Activated naive CD4-positive, alpha-beta T cell treated with anti-CD3 and anti-CD28 coated beads, Interleukin-2, amount 50 U/mL, for 24 hours (primary cell): ENCODE measurements around the gene RNF6.
A peak's percentile ranks its signal among the peaks of the same experiment; 100 is the strongest.
"Not testable (repeated sequence)": the region's sequence is repeated elsewhere in the genome, so short reads cannot be mapped to it uniquely, and the experiment has no call there.

Experiments
- H3K27ac Mint-ChIP-seq: one replicate; pipeline ENCODE4 v1.8.0; 2021; ENCODE audit warnings: mild to moderate bottlenecking, mixed read lengths
- H3K27me3 Mint-ChIP-seq: one replicate; pipeline ENCODE4 v1.8.0; 2021; ENCODE audit warnings: mixed read lengths
- H3K36me3 Mint-ChIP-seq: one replicate; pipeline ENCODE4 v1.8.0; 2021; ENCODE audit warnings: mixed read lengths
- H3K4me1 Mint-ChIP-seq: one replicate; pipeline ENCODE4 v1.8.0; 2021; ENCODE audit warnings: mixed read lengths
- H3K4me3 Mint-ChIP-seq: one replicate; pipeline ENCODE4 v1.8.0; 2021; ENCODE audit warnings: mild to moderate bottlenecking, mixed read lengths
- H3K9me3 Mint-ChIP-seq: one replicate; pipeline ENCODE4 v1.8.0; 2021; ENCODE audit warnings: mixed read lengths

Gene RNF6

GRCh38 chr13:26221721-26222519, at the start of gene RNF6:
Gene RNF6 (minus strand): TSS chr13:26222314. CDS start chr13:26219649, 2,665 bp downstream.
- Mint-ChIP-seq H3K27ac (peak within 1 kb of the TSS; percentile 98), H3K4me1 (peaks cover 48% of the 10 kb centered on the region), H3K36me3 (peaks cover 15% of the 10 kb centered on the region), H3K9me3 (peaks cover 5% of the 10 kb centered on the region), H3K27me3 (no peaks in the 10 kb centered on the region), H3K4me3 (peak within 1 kb of the TSS; percentile 100)

GRCh38 chr13:26270707-26271106, 48.6 kb upstream of the RNF6 start:
- Mint-ChIP-seq H3K27ac (no peak overlapping the region), H3K4me3 (no peak overlapping the region), H3K9me3 (no peaks in the 10 kb centered on the region), H3K4me1 (peaks cover 53% of the 10 kb centered on the region), H3K27me3 (no peaks in the 10 kb centered on the region), H3K36me3 (peaks cover 3% of the 10 kb centered on the region)

GRCh38 chr13:26266311-26266710, 44.2 kb upstream of the RNF6 start:
- Mint-ChIP-seq H3K27ac (peak overlapping the region; percentile 0), H3K9me3 (peaks cover 4% of the 10 kb centered on the region)

DNA sequence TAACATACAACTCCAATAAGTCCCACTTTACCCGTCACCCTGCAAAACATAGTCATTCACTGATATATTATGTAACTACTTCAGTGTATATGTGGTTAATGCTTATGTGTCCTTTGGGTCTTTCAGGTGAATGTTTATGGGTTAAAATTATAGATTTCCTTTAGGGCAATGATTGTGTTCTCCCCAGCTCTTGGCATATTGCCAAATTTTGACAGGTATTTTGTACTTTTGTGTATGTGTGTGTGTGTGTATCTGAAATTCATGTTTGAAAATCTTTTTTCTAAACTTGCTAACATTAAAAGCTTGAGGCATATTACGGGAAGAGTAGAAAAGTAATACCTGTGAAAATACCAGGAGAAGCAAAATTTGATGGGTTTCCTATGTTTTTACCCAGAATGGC, 40.0 kb upstream of the RNF6 start:
- Mint-ChIP-seq H3K9me3 (peaks cover 4% of the 10 kb centered on the region), H3K27me3 (no peaks in the 10 kb centered on the region), H3K4me3 (peak overlapping the region; percentile 17), H3K36me3 (peaks cover 2% of the 10 kb centered on the region), H3K27ac (no peak overlapping the region), H3K4me1 (peaks cover 67% of the 10 kb centered on the region)

More at GRCh38 chr13:26266311-26266710, 44.2 kb upstream of the RNF6 start:
- Mint-ChIP-seq H3K27me3 (no peaks in the 10 kb centered on the region), H3K36me3 (peaks cover 5% of the 10 kb centered on the region), H3K4me3 (no peak overlapping the region), H3K4me1 (peaks cover 58% of the 10 kb centered on the region)

GRCh38 chr13:26259634-26260033, 37.5 kb upstream of the RNF6 start:
- Mint-ChIP-seq H3K4me1 (peaks cover 67% of the 10 kb centered on the region), H3K9me3 (peaks cover 4% of the 10 kb centered on the region), H3K27ac (no peak overlapping the region), H3K4me3 (no peak overlapping the region), H3K36me3 (peaks cover 2% of the 10 kb centered on the region), H3K27me3 (no peaks in the 10 kb centered on the region)

DNA sequence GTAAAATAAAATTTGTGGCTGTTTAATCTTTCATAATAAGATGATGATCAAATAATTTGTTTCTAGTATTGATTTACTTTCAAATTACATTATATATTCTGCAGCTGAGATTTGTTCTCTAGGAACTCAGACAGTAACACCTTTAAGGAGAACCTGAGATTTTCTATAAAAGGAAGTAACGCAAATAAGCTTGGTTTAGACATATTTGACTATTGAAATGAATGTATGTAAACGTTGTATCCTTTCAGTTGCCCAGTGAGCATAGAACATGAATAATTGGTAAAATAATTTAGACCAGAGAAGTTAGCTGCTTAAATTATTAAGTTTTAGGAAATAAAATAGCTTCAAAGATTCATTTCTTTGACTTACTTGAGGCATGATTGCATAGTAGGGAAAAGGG, 34.9 kb upstream of the RNF6 start:
- Mint-ChIP-seq H3K9me3 (peaks cover 1% of the 10 kb centered on the region), H3K4me3 (no peak overlapping the region), H3K27ac (no peak overlapping the region), H3K27me3 (no peaks in the 10 kb centered on the region), H3K4me1 (peaks cover 69% of the 10 kb centered on the region), H3K36me3 (no peaks in the 10 kb centered on the region)

DNA sequence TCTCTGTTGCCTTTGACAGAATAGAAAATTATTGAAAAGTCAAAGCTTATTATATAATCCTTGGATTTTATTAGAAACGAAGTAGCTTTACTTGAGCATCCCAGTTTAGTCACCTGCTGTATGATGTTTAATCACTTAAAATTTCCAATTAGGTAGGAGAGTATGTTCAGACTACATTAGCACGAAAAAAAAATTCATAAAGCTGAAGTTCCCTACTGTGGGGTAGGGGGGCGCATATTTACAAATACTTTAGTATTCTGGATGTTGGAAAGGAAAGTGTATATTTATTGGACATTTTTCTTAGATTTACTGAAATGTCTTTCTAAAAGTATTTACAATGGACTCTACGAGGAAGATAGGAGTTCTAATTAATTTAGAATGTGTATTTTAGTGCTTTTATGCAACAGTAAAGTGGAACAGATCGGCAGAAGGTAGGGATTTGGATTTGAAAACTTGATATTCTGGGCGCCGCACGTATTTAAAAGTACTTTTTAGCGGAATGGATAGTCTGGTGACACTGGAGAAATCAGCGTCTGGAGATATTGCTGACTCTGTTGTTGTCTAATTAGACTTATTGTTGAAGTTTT, 33.7 kb upstream of the RNF6 start:
- peaks cover 56% of the 10 kb centered on the region for H3K4me1 Mint-ChIP-seq
- peak overlapping the region; percentile 66 for H3K27ac Mint-ChIP-seq
- H3K4me3 Mint-ChIP-seq = peak overlapping the region; percentile 87
- no peaks in the 10 kb centered on the region for H3K9me3 Mint-ChIP-seq
- H3K36me3 Mint-ChIP-seq = no peaks in the 10 kb centered on the region
- no peaks in the 10 kb centered on the region for H3K27me3 Mint-ChIP-seq

DNA sequence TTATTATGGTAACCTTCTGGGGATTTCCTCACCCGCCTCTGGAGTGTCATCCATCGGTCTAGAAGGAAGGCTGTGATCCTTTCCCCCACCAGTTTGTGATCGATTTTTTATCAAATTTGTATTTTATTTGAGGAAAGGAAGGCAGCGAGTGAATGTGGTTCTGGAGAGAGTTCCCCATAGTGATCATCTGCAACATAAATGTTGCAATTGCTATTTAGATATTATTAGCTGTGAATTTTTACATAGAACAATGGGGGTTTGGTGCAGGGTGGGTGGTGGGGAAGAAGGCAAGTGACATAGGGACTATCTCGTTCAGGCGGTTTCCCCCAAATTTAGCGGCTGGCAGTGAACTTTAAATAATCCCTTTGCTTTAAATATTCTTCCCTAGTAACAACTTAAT, 33.0 kb upstream of the RNF6 start:
- H3K9me3 Mint-ChIP-seq = no peaks in the 10 kb centered on the region
- H3K36me3 Mint-ChIP-seq = no peaks in the 10 kb centered on the region
- peak overlapping the region; percentile 66 for H3K27ac Mint-ChIP-seq
- no peaks in the 10 kb centered on the region for H3K27me3 Mint-ChIP-seq
- peak overlapping the region; percentile 87 for H3K4me3 Mint-ChIP-seq
- peaks cover 50% of the 10 kb centered on the region for H3K4me1 Mint-ChIP-seq

- no peaks in the 10 kb centered on the region for H3K36me3 Mint-ChIP-seq
- H3K4me3 Mint-ChIP-seq = peak overlapping the region; percentile 87
- peaks cover 45% of the 10 kb centered on the region for H3K4me1 Mint-ChIP-seq
- H3K27ac Mint-ChIP-seq = peak overlapping the region; percentile 66
- no peaks in the 10 kb centered on the region for H3K9me3 Mint-ChIP-seq
- no peaks in the 10 kb centered on the region for H3K27me3 Mint-ChIP-seq
These were observed 32.5 kb upstream of the RNF6 start for GRCh38 chr13:26254583-26255111.

DNA sequence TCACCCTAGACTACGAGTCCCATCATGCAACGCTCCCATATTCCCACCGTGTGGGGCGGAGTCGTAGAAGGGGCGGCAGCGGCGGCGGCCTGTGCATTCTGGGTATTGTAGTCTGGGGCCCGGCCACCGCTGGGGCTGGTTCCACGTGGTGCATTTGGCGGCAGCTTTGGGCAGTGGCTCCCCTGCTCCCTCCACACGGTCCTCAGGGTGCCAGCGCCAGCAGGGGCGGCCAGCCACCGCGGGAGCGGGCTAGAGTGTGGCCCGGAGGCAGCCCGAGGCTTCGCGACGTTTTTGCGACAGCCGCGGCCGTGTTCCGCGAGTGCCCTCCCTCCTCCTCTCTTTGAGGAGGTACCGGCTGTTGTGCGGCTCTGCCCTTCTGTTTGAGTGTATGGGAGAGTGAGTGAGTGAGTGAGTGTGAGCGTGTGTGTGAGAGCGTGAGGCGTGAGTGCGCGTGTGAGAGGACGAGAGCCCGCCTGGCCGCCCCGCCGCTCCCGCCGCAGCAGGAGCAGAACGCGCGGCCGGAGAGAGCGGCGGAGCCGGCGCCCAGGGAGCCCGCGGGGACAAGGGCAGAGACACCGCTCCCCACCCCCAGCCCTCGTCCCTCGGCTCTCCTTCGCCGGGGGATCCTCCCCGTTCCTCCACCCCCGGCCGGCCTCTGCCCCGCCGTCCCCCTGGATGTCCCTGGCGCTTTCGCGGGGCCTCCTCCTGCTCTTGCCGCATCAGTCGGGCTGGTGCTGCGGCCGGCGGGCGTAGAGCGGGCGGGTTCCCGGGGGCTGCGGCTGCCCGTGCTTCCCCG, 31.9 kb upstream of the RNF6 start, which contains the start of gene CDK8:
TSS of gene CDK8 (plus strand) at position 343 of the 796 bp plus-strand sequence. CDS start 513 bp downstream, outside the sequence.
- peak within 1 kb of the TSS; percentile 87 for H3K4me3 Mint-ChIP-seq
- H3K9me3 Mint-ChIP-seq = no peaks in the 10 kb centered on the region
- H3K27ac Mint-ChIP-seq = peak within 1 kb of the TSS; percentile 81
- no peaks in the 10 kb centered on the region for H3K27me3 Mint-ChIP-seq
- H3K36me3 Mint-ChIP-seq = no peaks in the 10 kb centered on the region
- peaks cover 41% of the 10 kb centered on the region for H3K4me1 Mint-ChIP-seq

DNA sequence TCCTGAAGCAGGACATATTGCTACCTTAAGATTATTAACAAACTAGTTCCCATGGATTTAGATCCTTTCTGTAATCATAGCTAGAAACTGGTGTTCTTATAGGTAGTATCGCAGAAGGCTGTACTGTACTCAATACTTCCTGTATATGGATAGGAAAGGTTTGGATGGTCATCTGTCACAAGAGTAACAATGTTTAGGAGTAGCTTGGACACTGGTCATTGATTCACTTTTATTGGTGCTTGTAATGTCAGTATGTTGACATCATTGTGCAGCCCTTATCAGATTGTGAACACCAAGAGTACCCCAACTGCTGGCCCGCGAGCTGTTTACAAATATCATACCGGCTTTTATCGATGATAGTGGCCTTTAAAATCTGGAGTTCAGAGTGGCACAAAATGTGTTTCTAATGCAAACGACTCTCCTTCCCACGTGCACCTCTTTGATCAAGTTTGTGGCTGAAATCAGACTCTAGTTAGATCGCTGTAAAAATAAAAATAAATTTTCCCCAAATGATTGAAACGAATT, 31.2 kb upstream of the RNF6 start:
- H3K4me3 Mint-ChIP-seq = peak overlapping the region; percentile 87
- H3K27ac Mint-ChIP-seq = peak overlapping the region; percentile 81
- H3K4me1 Mint-ChIP-seq = peaks cover 38% of the 10 kb centered on the region
- H3K36me3 Mint-ChIP-seq = no peaks in the 10 kb centered on the region
- no peaks in the 10 kb centered on the region for H3K9me3 Mint-ChIP-seq
- H3K27me3 Mint-ChIP-seq = no peaks in the 10 kb centered on the region

DNA sequence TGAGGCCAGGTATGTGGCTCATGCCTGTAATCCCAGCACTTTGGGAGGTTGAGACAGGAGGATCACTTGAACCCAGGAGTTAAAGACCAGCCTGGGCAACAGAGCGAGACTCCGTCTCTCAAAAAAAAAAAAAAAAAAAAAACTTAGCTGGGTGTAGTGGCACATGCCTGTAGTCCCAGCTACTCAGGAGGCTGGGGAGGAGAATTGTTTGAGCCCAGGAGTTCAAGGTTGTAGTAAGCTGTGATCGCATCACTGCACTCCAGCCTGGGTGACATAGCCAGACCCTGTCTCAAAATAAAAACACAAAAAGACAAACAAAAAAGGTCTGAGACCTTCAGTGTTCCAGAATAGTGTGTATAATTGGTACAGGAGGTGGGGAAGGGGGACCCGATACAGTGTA, 29.9 kb upstream of the RNF6 start:
- not testable (repeated sequence) for H3K27me3 Mint-ChIP-seq, H3K9me3 Mint-ChIP-seq, H3K36me3 Mint-ChIP-seq, H3K4me3 Mint-ChIP-seq, H3K27ac Mint-ChIP-seq
- peaks cover 29% of the 10 kb centered on the region for H3K4me1 Mint-ChIP-seq

DNA sequence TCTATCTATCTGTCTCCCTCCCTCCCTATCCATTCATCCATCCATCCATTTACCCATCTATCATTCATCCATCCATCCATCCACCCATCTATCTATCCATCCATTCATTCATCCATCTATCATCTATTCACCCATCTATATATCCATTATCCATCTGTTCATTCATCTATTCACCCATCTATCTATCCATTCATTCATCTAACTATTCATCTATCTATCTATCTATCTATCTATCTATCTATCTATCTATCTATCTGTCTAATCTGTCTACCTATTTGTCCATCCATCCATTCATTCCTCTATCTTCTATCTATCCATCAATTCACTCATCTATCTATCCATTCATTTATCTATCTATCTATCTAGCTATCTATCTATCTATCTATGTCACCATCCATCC, 27.4 kb upstream of the RNF6 start:
- Mint-ChIP-seq H3K9me3 (no peaks in the 10 kb centered on the region), H3K36me3 (no peaks in the 10 kb centered on the region), H3K27me3 (no peaks in the 10 kb centered on the region), H3K27ac (no peak overlapping the region), H3K4me1 (peaks cover 8% of the 10 kb centered on the region), H3K4me3 (no peak overlapping the region)

DNA sequence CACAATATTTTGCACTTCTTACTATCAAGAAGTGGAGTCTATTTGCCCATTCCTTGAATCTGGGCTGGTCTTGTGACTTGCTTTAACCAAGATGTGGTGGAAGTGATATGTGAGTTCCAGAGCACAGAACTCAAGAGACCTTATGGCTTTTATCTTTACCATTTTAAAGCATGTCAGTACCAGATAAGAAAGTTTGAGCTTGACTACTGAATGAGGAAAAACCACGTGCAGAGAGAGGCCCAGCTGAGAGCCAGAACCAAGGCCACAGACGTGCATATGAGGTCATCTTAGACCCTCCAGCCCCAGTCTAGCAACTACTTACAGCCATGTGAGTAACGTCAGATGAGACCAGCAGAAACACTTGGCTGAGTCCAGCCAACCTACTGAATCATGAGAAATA, 25.5 kb upstream of the RNF6 start:
- H3K4me3 Mint-ChIP-seq = no peak overlapping the region
- no peaks in the 10 kb centered on the region for H3K36me3 Mint-ChIP-seq
- no peaks in the 10 kb centered on the region for H3K9me3 Mint-ChIP-seq
- no peak overlapping the region for H3K27ac Mint-ChIP-seq
- no peaks in the 10 kb centered on the region for H3K4me1 Mint-ChIP-seq
- H3K27me3 Mint-ChIP-seq = peaks cover 1% of the 10 kb centered on the region

- no peak overlapping the region for H3K4me3 Mint-ChIP-seq
- peaks cover 1% of the 10 kb centered on the region for H3K27me3 Mint-ChIP-seq
- no peaks in the 10 kb centered on the region for H3K9me3 Mint-ChIP-seq
- H3K27ac Mint-ChIP-seq = no peak overlapping the region
- no peaks in the 10 kb centered on the region for H3K36me3 Mint-ChIP-seq
- H3K4me1 Mint-ChIP-seq = no peaks in the 10 kb centered on the region
These were observed 24.9 kb upstream of the RNF6 start for GRCh38 chr13:26247011-26247410.
